Pons (tissue), 1 donor: ENCODE measurements around the gene RAB3B.

Experiments used
- DNase-seq: peaks from one replicate; pipeline ENCODE4 v3.0.0-alpha.2; 2016; ENCODE audit warnings: low spot score

RAB3B gene

GRCh38 chr1:51871351-51871975 lies 119.0 kb downstream of the RAB3B start:
- no peak for DNase-seq

GRCh38 chr1:51870603-51871350 lies 119.7 kb downstream of the RAB3B start:
- DNase-seq: no peak

- DNase-seq: no peak
These were observed 122.8 kb downstream of the RAB3B start for GRCh38 chr1:51867479-51868232.

GRCh38 chr1:51863384-51863783 lies 127.1 kb downstream of the RAB3B start:
- no peak for DNase-seq

- no peak for DNase-seq
These were observed 128.8 kb downstream of the RAB3B start for GRCh38 chr1:51861669-51862068.

GRCh38 chr1:51859735-51860134 lies 130.8 kb downstream of the RAB3B start:
- DNase-seq: no peak

- DNase-seq: no peak
These were observed 131.2 kb downstream of the RAB3B start for GRCh38 chr1:51859333-51859732.

GRCh38 chr1:51858892-51859291 lies 131.6 kb downstream of the RAB3B start:
- no peak for DNase-seq
